Ishikawa (cell line): Measurements from ENCODE around the gene SLC6A6.

Source experiments
- CEBPB ChIP-seq: IDR thresholded peaks from 2 replicates; pipeline ENCODE4 v1.6.1; 2012
- CREB1 ChIP-seq: IDR thresholded peaks from 2 replicates; pipeline ENCODE4 v1.6.1; 2012; ENCODE audit warnings: low read depth
- EGR1 ChIP-seq: IDR thresholded peaks from 2 replicates; pipeline ENCODE4 v1.6.1; 2012
- EP300 ChIP-seq: IDR thresholded peaks from 2 replicates; pipeline ENCODE4 v1.6.1; 2012; ENCODE audit warnings: borderline replicate concordance
- FOXM1 ChIP-seq: IDR thresholded peaks from 2 replicates; pipeline ENCODE4 v1.6.1; 2012; ENCODE audit warnings: low read depth, borderline replicate concordance
- NFIC ChIP-seq: IDR thresholded peaks from 2 replicates; pipeline ENCODE4 v1.6.1; 2012
- RAD21 ChIP-seq: IDR thresholded peaks from 2 replicates; pipeline ENCODE4 v1.6.1; 2012; ENCODE audit warnings: low read depth
- TAF1 ChIP-seq: IDR thresholded peaks from 2 replicates; pipeline ENCODE4 v1.6.1; 2012; ENCODE audit warnings: low read depth, mild to moderate bottlenecking
- TCF12 ChIP-seq: IDR thresholded peaks from 2 replicates; pipeline ENCODE4 v1.6.1; 2012; ENCODE audit warnings: low read depth
- TEAD4 ChIP-seq: IDR thresholded peaks from 2 replicates; pipeline ENCODE4 v1.6.1; 2012
- YY1 ChIP-seq: IDR thresholded peaks from 2 replicates; pipeline ENCODE4 v1.6.1; 2012; ENCODE audit warnings: low read depth
- ZBTB7A ChIP-seq: IDR thresholded peaks from 2 replicates; pipeline ENCODE4 v1.6.1; 2012; ENCODE audit warnings: low read depth
- TF ChIP-seq, protein P1 (sequence below): IDR thresholded peaks from 2 replicates; pipeline ENCODE4 v1.6.1; 2012; ENCODE audit warnings: low read depth, mild to moderate bottlenecking
- TF ChIP-seq, protein P2 (sequence below): IDR thresholded peaks from 2 replicates; pipeline ENCODE4 v1.6.1; 2012
- TF ChIP-seq, protein P3 (sequence below): IDR thresholded peaks from 2 replicates; pipeline ENCODE4 v1.6.1; 2012

SLC6A6 gene

DNA sequence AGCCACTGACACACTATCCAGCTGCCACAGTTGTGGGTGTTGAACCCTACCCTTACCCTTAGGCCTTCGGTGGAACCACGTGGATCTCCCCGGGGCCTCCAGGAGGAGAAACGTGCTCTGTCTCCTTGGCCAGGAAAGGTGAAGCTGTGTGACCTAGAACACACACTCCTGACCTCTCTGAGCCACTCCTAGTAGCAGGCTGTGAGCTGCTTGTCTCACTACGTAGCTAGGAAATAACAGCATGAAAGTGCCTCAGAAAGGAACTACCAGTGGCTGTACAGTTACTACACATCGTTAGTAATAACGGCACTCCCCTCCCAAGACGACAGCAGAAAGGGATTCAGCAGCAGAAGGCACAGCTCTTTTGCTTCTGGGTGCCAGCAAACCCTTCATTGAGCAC is 36.2 kb upstream of the SLC6A6 start:
- TF ChIP-seq CEBPB (no peak), CREB1 (no peak), TEAD4 (no peak), FOXM1 (no peak), EP300 (no peak)
- TF ChIP-seq, protein P1, sequence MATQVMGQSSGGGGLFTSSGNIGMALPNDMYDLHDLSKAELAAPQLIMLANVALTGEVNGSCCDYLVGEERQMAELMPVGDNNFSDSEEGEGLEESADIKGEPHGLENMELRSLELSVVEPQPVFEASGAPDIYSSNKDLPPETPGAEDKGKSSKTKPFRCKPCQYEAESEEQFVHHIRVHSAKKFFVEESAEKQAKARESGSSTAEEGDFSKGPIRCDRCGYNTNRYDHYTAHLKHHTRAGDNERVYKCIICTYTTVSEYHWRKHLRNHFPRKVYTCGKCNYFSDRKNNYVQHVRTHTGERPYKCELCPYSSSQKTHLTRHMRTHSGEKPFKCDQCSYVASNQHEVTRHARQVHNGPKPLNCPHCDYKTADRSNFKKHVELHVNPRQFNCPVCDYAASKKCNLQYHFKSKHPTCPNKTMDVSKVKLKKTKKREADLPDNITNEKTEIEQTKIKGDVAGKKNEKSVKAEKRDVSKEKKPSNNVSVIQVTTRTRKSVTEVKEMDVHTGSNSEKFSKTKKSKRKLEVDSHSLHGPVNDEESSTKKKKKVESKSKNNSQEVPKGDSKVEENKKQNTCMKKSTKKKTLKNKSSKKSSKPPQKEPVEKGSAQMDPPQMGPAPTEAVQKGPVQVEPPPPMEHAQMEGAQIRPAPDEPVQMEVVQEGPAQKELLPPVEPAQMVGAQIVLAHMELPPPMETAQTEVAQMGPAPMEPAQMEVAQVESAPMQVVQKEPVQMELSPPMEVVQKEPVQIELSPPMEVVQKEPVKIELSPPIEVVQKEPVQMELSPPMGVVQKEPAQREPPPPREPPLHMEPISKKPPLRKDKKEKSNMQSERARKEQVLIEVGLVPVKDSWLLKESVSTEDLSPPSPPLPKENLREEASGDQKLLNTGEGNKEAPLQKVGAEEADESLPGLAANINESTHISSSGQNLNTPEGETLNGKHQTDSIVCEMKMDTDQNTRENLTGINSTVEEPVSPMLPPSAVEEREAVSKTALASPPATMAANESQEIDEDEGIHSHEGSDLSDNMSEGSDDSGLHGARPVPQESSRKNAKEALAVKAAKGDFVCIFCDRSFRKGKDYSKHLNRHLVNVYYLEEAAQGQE: no peak
- TF ChIP-seq, protein P2, sequence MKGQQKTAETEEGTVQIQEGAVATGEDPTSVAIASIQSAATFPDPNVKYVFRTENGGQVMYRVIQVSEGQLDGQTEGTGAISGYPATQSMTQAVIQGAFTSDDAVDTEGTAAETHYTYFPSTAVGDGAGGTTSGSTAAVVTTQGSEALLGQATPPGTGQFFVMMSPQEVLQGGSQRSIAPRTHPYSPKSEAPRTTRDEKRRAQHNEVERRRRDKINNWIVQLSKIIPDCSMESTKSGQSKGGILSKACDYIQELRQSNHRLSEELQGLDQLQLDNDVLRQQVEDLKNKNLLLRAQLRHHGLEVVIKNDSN: no peak

DNA sequence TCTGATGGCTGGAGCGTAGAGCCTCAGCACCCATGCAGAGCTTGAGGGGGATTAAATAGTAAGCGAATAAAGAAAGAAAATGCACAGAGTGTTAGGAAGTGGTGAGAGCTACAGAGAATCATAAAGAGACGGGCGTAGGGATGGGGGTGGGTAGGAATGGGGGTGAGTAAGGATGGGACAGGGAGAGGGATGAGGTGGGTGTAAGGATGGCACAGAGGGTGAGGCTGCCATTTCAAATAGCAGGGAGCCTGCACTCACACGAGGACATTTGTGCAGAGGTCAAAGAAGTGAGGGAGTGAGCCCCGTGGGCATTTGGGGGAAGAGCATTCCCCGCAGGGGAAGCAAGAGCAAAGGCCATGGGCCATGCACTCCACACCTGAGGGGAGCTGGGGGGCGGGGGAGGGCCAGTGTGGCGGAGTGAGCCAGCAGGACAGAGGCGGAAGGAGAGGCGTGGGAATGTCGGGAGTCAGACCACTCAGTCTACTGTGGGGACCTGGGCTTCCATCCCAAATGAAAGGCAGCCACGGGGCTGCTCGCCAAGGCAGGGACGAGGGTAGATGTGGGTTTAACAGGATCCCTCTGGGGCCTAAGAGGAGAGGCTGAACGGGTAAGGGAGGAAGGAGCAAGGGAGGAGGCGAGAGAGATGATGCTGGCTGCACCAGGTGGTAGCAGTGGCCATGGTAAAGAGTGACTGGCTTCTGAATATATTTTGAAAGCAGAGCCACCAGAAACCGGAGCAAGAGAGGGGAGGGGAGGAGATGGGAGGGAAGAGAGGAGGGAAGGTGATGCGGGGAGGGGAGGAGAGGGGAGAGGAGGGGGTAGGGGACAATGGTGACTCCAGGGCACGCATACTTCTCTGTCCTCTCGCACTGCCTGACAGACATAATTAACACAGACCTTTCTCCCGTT is 35.2 kb upstream of the SLC6A6 start:
- TF ChIP-seq NFIC (no peak), EGR1 (no peak), CEBPB (no peak), EP300 (no peak), TAF1 (no peak)
- TF ChIP-seq, protein P2: no peak
- TF ChIP-seq, protein P3, sequence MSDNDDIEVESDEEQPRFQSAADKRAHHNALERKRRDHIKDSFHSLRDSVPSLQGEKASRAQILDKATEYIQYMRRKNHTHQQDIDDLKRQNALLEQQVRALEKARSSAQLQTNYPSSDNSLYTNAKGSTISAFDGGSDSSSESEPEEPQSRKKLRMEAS: no peak

DNA sequence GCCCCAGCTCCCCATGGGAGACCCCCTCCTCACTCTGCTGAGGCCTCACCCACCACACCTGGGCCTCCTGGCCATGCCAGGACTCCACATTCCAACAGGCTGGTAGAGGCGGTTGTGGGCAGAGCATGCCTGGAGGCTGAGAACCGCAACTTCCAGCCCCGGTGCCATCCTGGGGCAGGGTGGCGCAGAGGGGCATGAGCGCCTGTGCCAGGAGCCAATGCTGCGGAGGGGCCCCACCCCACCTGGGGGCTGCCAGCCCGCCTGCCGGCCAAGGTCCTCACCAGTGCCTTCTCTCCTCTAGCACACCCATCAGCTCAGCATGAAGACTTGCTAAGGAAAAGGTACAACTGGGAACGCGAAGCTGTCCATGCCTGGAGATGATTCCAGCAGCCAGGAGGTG is 34.3 kb upstream of the SLC6A6 start:
- TF ChIP-seq TAF1 (no peak), RAD21 (no peak), FOXM1 (no peak), TCF12 (no peak), EP300 (no peak), YY1 (no peak)
- TF ChIP-seq, protein P2: no peak

DNA sequence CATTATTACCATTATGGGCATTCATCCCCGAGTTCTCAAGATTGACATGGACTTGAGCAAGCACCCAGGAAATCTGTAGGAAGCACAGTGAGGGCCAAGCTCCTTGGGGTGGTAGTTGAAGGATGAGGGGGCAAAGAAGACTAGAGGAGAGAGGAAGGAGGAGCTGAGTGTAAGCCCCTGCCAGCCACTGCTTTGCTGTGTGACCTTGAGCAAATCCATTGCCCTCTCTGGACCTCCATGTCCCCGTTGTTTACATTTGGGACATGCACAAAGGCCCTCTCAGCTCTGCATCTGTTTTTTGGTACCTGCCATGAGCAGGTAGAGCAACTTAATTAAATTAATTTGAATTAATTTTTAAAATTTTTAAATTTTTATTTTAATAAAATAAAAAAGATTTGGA is 33.5 kb upstream of the SLC6A6 start:
- TF ChIP-seq, protein P2: no peak
- TF ChIP-seq, protein P1: no peak
- TF ChIP-seq, protein P3: no peak
- TF ChIP-seq RAD21 (no peak), TCF12 (no peak), TAF1 (no peak), TEAD4 (no peak), EGR1 (no peak), NFIC (no peak), FOXM1 (no peak), EP300 (no peak), CREB1 (no peak), CEBPB (no peak), YY1 (no peak), ZBTB7A (no peak)
